WTC11 (cell line): Measurements from ENCODE around the gene ST6GALNAC3.

Experiments
- CTCF ChIP-seq: fragments of 200-600 bp; IDR thresholded peaks from 2 replicates; pipeline ENCODE4 v1.8.0; 2022; ENCODE audit warnings: antibody characterized with exemption
- MLX ChIP-seq: sonication (generic); formaldehyde crosslinking; IDR thresholded peaks from 2 replicates; pipeline ENCODE4 v1.8.1; 2023; ENCODE audit warnings: mild to moderate bottlenecking, missing genetic modification reagents, moderate library complexity
- NR2C2 ChIP-seq: sonication (generic); formaldehyde crosslinking; IDR thresholded peaks from 2 replicates; pipeline ENCODE4 v1.8.0; 2022; ENCODE audit warnings: mild to moderate bottlenecking, missing genetic modification reagents
- TP53 ChIP-seq: sonication (generic); formaldehyde crosslinking; IDR thresholded peaks from 2 replicates; pipeline ENCODE4 v1.8.1; 2023; ENCODE audit warnings: mild to moderate bottlenecking, missing genetic modification reagents
- ZSCAN18 ChIP-seq: fragments of 250-450 bp; sonication (Bioruptor Pico); IDR thresholded peaks from 2 replicates; pipeline ENCODE4 v2.1.2; 2022; ENCODE audit warnings: mild to moderate bottlenecking, moderate library complexity

GRCh38 chr1:76302711-76303339 is 228.3 kb downstream of the ST6GALNAC3 start:
- TF ChIP-seq ZSCAN18 = no peak
- no peak for TF ChIP-seq CTCF
- TF ChIP-seq NR2C2 (CRISPR knock-in tag) = no peak
- TF ChIP-seq MLX (CRISPR knock-in tag) = no peak
- TF ChIP-seq TP53 (CRISPR knock-in tag) = no peak
